MM.1S (cell line): ENCODE results near the gene CYP27A1.

Experiments
- DNase-seq: peaks from one replicate; pipeline ENCODE4 v3.0.0-alpha.2; 2015
- H2AFZ ChIP-seq: fragments of 300-600 bp; sonication (generic); 2 replicates; pipeline ENCODE4 v1.6.0; 2016; ENCODE audit warnings: antibody characterized with exemption, low read length
- H3F3A ChIP-seq: fragments of 300-600 bp; sonication (generic); 2 replicates; pipeline ENCODE4 v1.6.1; 2016; ENCODE audit warnings: mild to moderate bottlenecking, antibody characterized with exemption, low read length, moderate library complexity, mixed read lengths; ENCODE audit not compliant: insufficient read depth
- H3K27ac ChIP-seq: fragments of 300-600 bp; sonication (generic); 2 replicates; pipeline ENCODE4 v1.5.1; 2016; ENCODE audit warnings: mild to moderate bottlenecking, low read length
- H3K27me3 ChIP-seq: fragments of 300-600 bp; sonication (generic); replicated peaks from 2 replicates; pipeline ENCODE4 v1.6.0; 2016; ENCODE audit warnings: low read length; ENCODE audit not compliant: insufficient read depth
- H3K36me3 ChIP-seq: fragments of 300-600 bp; sonication (generic); replicated peaks from 2 replicates; pipeline ENCODE4 v1.6.1; 2016; ENCODE audit warnings: mild to moderate bottlenecking, low read length, mixed read lengths; ENCODE audit not compliant: insufficient read depth
- H3K4me1 ChIP-seq: fragments of 300-600 bp; sonication (generic); 2 replicates; pipeline ENCODE4 v1.6.1; 2016; ENCODE audit warnings: low read length, mixed read lengths
- H3K4me2 ChIP-seq: fragments of 300-600 bp; sonication (generic); 2 replicates; pipeline ENCODE4 v1.6.0; 2016; ENCODE audit warnings: low read depth, low read length
- H3K4me3 ChIP-seq: fragments of 300-600 bp; sonication (generic); 2 replicates; pipeline ENCODE4 v1.5.1; 2016; ENCODE audit warnings: low read length, mixed read lengths
- H3K79me2 ChIP-seq: fragments of 300-600 bp; sonication (generic); 2 replicates; pipeline ENCODE4 v1.6.1; 2016; ENCODE audit warnings: mixed run types, low read length, mixed read lengths
- H3K9ac ChIP-seq: fragments of 300-600 bp; sonication (generic); 2 replicates; pipeline ENCODE4 v1.6.1; 2016; ENCODE audit warnings: low read length, mixed read lengths
- H3K9me2 ChIP-seq: fragments of 300-600 bp; sonication (generic); replicated peaks from 2 replicates; pipeline ENCODE4 v1.6.1; 2016; ENCODE audit warnings: mild to moderate bottlenecking, low read length, mixed read lengths; ENCODE audit not compliant: insufficient read depth
- H3K9me3 ChIP-seq: fragments of 300-600 bp; sonication (generic); replicated peaks from 2 replicates; pipeline ENCODE4 v1.6.1; 2016; ENCODE audit warnings: mild to moderate bottlenecking, low read length, mixed read lengths; ENCODE audit not compliant: insufficient read depth
- H4K20me1 ChIP-seq: fragments of 300-600 bp; sonication (generic); 2 replicates; pipeline ENCODE4 v1.6.1; 2016; ENCODE audit warnings: mild to moderate bottlenecking, low read length, moderate library complexity, mixed read lengths; ENCODE audit not compliant: insufficient read depth
- EZH2 ChIP-seq: fragments of 300-600 bp; sonication (generic); optimal IDR thresholded peaks from 2 replicates; pipeline ENCODE3; 2017; ENCODE audit warnings: low read depth, mild to moderate bottlenecking, antibody characterized with exemption, low read length, mixed read lengths
- EZH2phosphoT487 ChIP-seq: fragments of 300-600 bp; sonication (generic); IDR thresholded peaks from 2 replicates; pipeline ENCODE4 v1.6.1; 2018; ENCODE audit warnings: antibody characterized with exemption, low read length
- TF ChIP-seq, protein P1 (sequence below): fragments of 300-600 bp; sonication (generic); IDR thresholded peaks from 2 replicates; pipeline ENCODE4 v1.5.1; 2016; ENCODE audit warnings: antibody characterized with exemption, low read length, mixed read lengths

CYP27A1 gene

DNA sequence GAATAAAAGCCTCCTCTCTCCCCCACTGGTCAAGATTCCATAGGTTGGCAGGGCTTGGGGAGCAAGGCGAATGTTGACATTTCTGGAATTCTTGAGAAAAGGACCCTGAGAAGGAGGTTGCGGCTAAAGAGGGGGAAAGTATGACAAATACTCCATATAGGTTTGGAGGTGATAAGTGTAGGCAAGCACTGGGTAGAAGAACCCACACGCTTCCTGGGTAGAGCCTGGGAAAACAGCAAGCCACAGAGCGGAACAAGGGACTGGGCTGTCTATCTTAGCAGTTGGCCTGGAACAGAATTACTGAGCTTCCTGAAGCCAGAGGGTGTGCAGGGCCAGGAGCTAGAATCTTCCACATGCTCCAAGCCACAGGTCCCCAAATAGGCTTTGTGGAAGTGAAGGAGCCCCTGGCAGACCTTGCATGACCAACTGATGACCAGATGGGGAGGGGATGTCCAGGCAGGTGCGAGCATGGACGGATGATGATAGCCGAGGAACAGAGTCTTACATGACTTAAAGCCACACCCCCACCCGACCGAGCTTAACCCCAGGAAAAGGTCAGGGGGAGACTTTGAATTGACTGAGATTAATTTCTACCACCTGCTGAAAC is 39.8 kb downstream of the CYP27A1 start:
- Histone ChIP-seq H3K36me3 (no peaks in the 10 kb centered on the region), H3K4me3 (no peak overlapping the region), H3F3A (no peaks in the 10 kb centered on the region), H3K9ac (no peak overlapping the region), H3K9me3 (no peaks in the 10 kb centered on the region), H2AFZ (no peak overlapping the region), H3K27me3 (0 out of 2 replicates have a peak, but pooled peaks cover 9% of the 10 kb centered on the region), H4K20me1 (no peaks in the 10 kb centered on the region), H3K9me2 (no peaks in the 10 kb centered on the region), H3K4me2 (no peak overlapping the region), H3K27ac (no peak overlapping the region), H3K79me2 (no peaks in the 10 kb centered on the region), H3K4me1 (no peaks in the 10 kb centered on the region)
- DNase-seq, result no peak
- TF ChIP-seq EZH2 (no peak), EZH2phosphoT487 (no peak)
- TF ChIP-seq, protein P1, sequence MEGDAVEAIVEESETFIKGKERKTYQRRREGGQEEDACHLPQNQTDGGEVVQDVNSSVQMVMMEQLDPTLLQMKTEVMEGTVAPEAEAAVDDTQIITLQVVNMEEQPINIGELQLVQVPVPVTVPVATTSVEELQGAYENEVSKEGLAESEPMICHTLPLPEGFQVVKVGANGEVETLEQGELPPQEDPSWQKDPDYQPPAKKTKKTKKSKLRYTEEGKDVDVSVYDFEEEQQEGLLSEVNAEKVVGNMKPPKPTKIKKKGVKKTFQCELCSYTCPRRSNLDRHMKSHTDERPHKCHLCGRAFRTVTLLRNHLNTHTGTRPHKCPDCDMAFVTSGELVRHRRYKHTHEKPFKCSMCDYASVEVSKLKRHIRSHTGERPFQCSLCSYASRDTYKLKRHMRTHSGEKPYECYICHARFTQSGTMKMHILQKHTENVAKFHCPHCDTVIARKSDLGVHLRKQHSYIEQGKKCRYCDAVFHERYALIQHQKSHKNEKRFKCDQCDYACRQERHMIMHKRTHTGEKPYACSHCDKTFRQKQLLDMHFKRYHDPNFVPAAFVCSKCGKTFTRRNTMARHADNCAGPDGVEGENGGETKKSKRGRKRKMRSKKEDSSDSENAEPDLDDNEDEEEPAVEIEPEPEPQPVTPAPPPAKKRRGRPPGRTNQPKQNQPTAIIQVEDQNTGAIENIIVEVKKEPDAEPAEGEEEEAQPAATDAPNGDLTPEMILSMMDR, result no peak

DNA sequence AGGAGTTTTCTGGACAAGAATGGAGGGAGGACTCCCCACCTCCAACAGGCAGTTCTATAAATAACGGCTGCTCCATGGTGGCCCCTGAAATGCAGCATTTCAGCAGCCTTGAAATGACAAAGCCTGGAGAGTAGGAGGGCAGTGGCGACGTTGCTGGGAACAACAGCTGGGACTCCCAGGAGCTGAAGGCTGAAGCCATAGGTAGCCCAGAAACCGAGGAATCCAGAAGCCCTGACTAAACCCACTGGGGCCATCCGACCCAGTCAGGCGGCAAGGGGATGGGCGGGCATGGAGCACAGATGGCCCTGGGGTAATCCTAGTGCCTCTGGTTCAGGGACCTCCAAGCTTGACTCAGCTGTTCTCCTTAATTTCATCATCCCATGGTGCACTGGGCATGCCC is 40.7 kb downstream of the CYP27A1 start:
- H3K4me3 ChIP-seq, result no peak overlapping the region
- H3K4me2 ChIP-seq, result no peak overlapping the region
- no peaks in the 10 kb centered on the region for H3K9me2 ChIP-seq
- no peak overlapping the region for H2AFZ ChIP-seq
- H3K4me1 ChIP-seq, result no peaks in the 10 kb centered on the region
- H4K20me1 ChIP-seq, result no peaks in the 10 kb centered on the region
- TF ChIP-seq EZH2phosphoT487 (no peak), EZH2 (no peak)
- TF ChIP-seq, protein P1, result no peak
- H3K27me3 ChIP-seq, result 0 out of 2 replicates have a peak, but pooled peaks cover 9% of the 10 kb centered on the region
- no peaks in the 10 kb centered on the region for H3K79me2 ChIP-seq
- no peak overlapping the region for H3K27ac ChIP-seq
- no peak for DNase-seq
- no peaks in the 10 kb centered on the region for H3F3A ChIP-seq
- no peak overlapping the region for H3K9ac ChIP-seq
- H3K36me3 ChIP-seq, result no peaks in the 10 kb centered on the region
- no peaks in the 10 kb centered on the region for H3K9me3 ChIP-seq

DNA sequence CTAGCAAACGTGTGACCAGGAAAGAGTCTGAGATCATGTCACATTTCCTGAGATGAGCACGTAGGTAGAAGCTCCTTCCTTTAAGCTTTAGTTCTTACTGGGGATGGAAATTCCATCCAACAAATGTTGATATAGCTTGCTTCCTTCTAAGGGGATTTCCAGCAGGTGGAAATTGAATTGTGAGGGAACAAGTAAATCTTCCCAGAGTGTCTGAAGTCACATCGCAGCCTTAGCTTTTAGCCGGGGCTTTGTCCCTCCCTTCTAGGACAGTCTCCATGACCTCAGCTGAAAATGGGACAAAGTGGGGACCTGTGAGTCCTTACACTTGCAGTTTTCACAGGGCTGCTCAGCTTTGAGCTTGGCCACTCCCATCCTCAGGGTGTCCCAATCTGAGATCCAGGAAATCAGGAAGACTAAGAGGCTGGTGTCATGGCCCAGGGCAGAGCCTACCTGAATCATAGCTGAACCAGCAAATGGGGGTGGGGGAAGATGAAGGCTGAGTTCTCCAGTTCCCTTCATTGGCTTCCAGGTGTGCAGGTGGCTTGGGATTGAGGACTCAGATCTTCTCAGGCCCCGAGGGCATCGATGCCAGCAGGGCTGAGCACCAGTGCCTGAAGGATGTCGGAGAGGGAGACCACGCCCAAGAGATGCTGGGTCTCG is 41.4 kb downstream of the CYP27A1 start:
- Histone ChIP-seq H3K4me3 (no peak overlapping the region), H2AFZ (no peak overlapping the region), H3F3A (no peaks in the 10 kb centered on the region), H3K4me1 (no peaks in the 10 kb centered on the region), H4K20me1 (no peaks in the 10 kb centered on the region), H3K9me3 (no peaks in the 10 kb centered on the region), H3K27me3 (0 out of 2 replicates have a peak, but pooled peaks cover 9% of the 10 kb centered on the region), H3K9ac (no peak overlapping the region), H3K27ac (no peak overlapping the region), H3K36me3 (no peaks in the 10 kb centered on the region), H3K9me2 (no peaks in the 10 kb centered on the region), H3K79me2 (no peaks in the 10 kb centered on the region), H3K4me2 (no peak overlapping the region)
- TF ChIP-seq, protein P1, result no peak
- TF ChIP-seq EZH2phosphoT487, result no peak
- no peak for TF ChIP-seq EZH2
- no peak for DNase-seq
